Effector CD4-positive, alpha-beta T cell (primary cell): ENCODE data around the gene RAPH1.
"Not testable (repeated sequence)": the region's sequence is repeated elsewhere in the genome, so short reads cannot be mapped to it uniquely, and the experiment has no call there.

Experiments
- DNase-seq: peaks from one replicate; pipeline ENCODE4 v3.0.0-alpha.2; 2020

The RAPH1 gene

DNA sequence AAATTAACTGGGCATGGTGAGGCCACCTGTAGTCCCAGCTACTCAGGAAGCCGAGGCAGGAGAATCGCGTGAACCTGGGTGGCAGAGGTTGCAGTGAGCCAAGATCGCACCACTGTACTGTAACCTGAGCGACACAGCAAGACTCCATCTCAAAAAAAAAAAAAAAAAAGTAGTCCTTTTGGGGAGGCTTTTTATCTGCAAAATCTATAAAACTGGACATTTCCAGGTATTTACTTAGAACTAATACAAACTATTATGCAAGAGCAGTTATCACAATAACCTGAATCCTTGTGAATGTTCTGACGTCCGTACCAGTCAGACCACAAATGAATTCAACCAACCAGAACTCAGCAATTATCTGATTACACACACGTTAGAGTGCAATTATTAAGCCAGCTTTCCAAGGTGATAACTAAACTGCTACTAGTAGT, 8.8 kb upstream of the RAPH1 start:
- DNase-seq: no peak

DNA sequence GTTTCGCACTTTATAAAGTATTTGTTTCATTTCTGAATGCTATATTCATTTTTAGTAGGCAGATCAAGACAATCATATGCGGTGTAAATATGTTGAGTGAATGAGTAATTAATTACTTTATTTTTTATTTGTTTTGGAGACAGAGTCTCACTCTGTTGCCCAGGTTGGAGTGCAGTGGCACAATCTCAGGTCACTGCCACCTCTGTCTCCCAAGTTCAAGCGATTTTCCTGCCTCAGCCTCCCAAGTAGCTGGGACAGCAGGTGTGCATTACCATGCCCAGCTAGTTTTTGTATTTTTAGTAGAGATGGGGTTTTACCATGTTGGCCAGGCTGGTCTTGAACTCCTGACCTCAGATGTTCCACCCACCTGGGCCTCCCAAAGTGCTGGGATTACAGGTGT, 5.5 kb upstream of the RAPH1 start:
- not testable (repeated sequence) for DNase-seq

GRCh38 chr2:203538237-203538636, 3.1 kb upstream of the RAPH1 start:
- DNase-seq: not testable (repeated sequence)

GRCh38 chr2:203536586-203536951, 1.5 kb upstream of the RAPH1 start:
- DNase-seq: not testable (repeated sequence)

GRCh38 chr2:203535784-203536585, 884 bp upstream of the RAPH1 start:
- DNase-seq: no peak

DNA sequence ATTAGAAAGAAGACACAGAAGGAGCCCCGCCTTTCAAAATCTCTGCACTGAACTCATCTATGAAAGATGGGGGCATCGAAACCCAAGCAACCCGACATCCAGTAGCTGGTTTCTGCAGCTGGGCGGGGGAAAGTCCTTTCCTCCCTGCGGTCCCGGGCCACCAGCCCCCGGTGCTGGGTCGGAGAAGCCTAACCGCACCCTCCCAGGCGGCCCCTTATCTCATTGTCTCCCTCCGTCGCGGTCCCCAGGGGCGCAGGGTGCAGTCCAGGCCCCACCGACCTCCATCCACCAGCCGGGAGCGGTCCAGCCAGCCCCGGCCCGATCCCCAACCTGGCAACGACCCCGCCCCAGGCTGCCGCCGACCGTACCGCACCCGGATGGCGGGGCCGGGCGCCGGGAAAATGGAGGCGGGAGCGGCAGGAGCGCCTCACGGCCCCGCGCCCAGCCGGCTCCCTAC, 452 bp downstream of the RAPH1 start:
- peak; percentile 19 for DNase-seq

DNA sequence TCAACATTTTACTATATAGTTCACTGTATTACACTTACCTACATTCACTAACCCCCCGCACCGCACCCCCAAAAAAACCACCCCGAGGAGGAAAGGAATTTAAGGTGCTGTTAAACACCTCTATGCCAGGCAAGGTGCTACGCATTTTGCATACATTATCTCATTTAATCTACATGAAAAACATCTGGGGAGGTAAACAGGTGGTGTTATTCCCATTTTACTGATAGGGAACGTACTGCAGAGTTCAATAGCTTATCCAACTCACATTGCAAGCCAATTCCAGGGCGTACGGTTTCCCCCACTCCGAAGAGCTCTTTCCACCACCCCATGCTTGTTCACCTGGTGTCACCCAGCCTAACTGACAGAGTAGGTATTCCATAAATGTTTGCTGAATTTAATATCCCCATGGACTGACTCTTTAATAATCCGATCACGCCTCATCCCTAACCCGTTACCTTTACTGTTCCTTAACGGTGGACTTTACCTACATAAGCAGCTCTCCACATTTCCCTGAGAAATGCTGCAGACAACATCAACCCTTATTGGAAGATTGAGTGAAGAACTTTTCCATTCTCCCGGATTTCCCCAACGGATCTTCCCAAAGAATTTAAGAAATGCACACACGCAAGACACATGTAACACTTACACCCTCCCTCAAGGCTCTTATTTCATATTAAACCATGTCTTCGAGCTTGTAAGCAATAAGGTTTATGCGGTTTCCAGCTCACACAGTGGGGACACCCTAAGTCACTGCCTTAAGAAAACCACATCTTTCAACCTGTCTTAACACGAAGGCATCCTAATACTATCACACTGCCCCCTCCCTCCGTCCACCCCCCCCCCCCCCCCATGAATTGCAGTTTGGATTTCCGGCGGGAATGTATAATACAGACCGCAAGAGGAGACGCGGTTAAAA, 1.2 kb downstream of the RAPH1 start:
- DNase-seq: no peak

DNA sequence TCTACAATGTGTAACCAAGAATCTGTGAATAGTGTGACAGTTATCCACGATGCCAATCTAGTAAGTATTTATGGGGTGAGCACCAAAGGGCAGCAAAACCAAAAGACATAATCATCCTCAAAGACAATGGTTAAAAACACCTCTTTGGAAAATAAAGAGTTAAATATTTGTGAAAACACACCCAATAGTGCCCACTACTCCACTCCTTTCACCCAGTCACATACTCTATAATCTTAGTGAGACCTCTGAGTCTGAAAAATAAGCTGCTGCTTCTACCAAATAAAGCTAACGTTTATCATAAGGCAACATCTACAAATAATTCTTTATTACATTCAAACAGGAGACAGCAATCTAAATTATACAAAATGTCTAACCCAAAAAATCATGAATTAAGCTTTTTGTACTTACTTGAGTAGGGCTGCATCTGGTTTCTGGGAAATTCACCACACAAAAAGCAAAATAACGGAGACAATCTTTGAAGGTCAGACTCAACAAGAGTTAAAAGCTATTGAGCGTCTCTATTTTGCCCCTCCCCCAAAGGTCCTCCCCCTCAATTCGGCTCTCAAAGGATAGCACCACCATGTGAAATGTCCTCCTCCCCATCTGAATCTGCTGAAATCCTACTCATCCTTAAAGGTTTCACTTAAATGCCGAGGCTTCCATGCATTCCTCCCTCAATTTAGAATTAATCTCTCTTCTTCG, 2.0 kb downstream of the RAPH1 start:
- no peak for DNase-seq

DNA sequence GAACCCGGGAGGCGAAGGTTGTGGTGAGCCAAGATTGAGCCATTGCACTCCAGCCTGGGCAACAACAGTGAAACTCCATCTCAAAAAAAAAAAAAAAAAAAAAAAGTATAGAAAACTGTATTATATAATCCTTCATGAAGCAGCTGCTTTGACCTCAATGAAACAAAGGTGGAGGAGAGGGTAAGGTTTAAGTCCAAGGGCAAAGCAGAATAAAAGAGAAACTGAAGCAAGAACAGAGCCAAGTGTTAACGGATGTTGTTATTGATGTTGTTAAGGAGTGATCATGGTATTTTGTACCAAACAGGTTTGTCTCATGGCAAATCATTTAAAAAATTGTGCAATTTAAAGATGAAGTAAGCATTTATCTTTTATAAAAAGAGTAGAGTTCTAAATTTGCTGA, 7.4 kb downstream of the RAPH1 start:
- DNase-seq: no peak

DNA sequence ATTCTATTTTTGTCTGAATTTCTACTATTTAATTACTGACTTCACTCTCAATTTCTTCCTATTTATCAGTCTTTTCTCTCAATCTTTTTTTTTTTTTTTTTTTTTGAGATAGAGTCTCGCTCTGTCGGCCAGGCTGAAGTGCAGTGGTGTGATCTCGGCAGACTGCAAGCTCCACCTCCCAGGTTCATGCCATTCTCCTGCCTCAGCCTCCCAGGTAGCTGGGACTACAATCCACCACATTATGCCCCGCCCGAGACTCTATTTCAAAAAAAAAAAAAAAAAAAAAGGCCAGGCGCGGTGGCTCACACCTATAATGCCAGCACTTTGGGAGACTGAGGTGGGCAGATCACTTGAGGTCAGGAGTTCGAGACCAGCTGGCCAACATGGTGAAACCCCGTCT, 21.8 kb downstream of the RAPH1 start:
- not testable (repeated sequence) for DNase-seq

DNA sequence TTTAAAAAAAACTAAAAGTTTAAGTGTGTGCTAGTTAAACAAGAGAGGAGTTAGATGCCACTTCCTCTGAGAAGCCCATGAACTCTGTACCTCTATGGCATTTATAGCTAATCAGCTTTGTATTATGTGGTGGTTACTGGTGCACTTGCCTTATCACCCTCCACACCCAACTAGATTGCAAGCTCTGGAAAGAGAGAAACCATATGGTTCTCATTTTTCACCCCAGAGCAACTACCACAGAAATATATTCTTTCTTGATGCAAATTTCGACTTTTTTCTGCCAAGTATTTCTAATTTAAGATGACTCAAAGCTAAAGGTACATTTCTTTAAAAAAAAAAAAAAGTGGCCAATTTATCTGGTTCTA, 24.2 kb downstream of the RAPH1 start:
- no peak for DNase-seq

GRCh38 chr2:203510256-203510940, 24.7 kb downstream of the RAPH1 start:
- DNase-seq: no peak

DNA sequence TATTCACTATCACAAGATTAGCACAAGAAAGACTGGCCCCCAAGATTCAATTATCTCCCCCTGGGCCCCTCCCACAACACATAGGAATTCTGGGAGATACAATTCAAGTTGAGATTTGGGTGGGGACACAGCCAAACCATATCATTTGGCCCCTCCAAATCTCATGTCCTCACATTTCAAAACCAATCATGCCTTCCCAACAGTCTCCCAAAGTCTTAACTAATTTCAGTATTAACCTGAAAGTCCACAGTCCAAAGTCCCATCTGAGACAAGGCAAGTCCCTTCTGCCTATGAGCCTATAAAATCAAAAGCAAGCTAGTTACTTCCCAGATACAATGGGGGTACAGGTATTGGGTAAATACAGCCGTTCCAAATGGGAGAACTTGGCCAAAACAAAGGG, 31.6 kb downstream of the RAPH1 start:
- not testable (repeated sequence) for DNase-seq

DNA sequence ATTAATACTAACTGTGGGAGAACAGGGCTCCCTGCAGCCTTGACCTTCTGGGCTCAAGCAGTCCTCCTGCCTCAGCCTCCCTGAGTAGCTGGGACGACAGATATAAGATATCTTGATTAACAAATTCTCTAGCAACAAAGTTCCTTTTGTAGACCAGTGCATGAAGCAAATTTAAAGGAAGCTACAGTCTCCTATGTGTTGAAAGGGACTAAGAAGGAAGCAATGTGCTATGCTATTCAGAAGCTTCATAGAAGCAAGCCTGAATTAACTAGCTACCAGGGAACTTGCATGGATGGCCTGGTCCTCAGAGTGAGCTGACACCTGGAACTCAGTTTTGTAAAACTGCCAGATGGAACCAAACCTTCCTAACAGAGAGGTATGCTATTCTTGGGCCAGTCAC, 33.2 kb downstream of the RAPH1 start:
- no peak for DNase-seq

- no peak for DNase-seq
Measured at GRCh38 chr2:203500951-203501350, 34.1 kb downstream of the RAPH1 start.

- no peak for DNase-seq
Measured at GRCh38 chr2:203500297-203500696, 34.8 kb downstream of the RAPH1 start.

- DNase-seq: no peak
Measured at GRCh38 chr2:203498161-203498560, 36.9 kb downstream of the RAPH1 start.

GRCh38 chr2:203492965-203493364, 42.1 kb downstream of the RAPH1 start:
- DNase-seq: no peak

- DNase-seq: no peak
Measured at GRCh38 chr2:203490391-203490790, 44.7 kb downstream of the RAPH1 start.

GRCh38 chr2:203489531-203489930, 45.6 kb downstream of the RAPH1 start:
- no peak for DNase-seq

DNA sequence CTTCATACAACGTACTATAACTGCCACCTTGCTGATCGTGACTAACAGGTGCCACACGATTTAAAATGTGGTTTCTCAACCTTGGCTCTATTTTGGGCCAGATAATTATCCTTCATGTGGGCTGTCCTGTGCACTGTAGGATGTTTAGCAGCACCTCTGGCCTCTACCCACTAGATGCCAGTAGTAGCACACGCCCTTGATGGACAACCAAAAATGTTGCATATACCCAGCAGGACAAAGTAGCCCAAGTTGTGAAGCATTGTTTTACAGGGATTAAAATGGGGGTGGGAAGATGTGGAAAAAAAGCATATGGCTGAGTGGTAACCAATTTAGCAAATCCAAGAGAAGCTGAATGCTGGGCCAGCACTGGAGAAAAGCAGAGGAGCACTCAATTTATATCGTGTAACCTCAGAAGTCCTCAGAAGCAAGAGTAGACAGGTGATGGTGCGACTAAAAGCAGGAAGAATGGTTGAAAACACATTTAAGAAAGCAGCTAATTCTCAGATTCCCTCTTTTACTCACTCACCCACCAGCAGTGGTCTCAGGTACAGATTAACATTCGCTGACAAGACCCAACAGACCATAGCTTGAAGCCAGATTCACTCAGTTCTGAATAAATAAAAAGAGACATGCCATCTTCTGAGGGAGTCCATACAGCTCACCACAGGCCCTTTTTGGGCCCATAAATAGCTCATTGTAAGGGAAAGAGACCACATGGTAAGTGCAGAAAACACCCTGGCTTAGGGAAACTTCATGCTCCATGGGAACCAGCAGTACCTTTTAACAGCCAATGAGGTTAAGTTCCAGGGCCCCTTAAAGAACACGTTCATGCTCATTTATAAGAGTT, 50.6 kb downstream of the RAPH1 start:
- peak; percentile 29 for DNase-seq

GRCh38 chr2:203480623-203481022, 54.5 kb downstream of the RAPH1 start:
- no peak for DNase-seq
